GM20000 (cell line): ENCODE results near the gene FER.

Source experiments
- DNase-seq: peaks from one replicate; pipeline ENCODE4 v3.0.0; 2012; ENCODE audit warnings: low spot score
- CTCF ChIP-seq: IDR thresholded peaks from 2 replicates; pipeline ENCODE4 v1.5.1; 2012; ENCODE audit warnings: mild to moderate bottlenecking, control low read depth; ENCODE audit errors: extremely low read depth, missing control alignments

Gene FER

GRCh38 chr5:108720391-108720790, 27.3 kb upstream of the FER start:
- peak; percentile 31 for DNase-seq
- no peak for TF ChIP-seq CTCF

DNA sequence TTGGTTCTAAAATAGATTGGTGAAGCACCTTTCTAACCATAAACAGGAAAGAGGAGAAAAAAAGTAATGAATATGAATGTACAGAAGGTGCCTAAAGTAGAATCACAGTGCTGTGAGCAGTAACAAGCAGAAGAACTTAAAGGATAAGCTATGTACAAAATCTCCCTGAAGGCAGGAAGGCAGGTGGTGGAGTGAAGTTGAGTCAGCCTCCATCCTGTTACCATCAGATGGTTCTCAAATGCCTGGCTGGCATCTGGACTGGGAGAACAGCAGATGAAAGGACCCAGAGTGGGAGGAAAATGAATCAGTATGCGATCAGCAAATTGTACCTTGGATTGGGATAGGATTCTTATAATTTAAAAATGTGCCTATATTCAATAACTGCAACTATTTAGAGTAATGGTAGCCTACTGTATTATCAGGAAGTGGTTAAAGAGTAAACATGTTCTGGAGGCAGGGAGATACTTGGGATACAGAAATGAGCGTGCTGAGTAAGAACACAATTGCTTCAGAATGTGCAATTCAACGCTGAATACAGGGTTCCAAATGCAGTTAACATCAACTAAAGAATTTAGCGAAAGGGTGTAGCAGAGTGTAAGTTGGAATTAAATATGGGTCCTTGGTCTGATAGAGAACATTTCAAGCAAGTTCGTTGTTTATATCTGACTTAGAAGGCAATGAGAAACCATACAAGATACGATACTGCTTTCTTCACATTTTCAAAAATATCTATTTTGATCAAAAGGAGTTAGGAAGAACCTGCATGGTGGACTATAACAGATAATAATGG, 21.1 kb upstream of the FER start:
- DNase-seq = no peak

GRCh38 chr5:108727236-108727650, 20.5 kb upstream of the FER start:
- DNase-seq = no peak

More for the DNA sequence above, 21.1 kb upstream of the FER start:
- TF ChIP-seq CTCF = no peak

GRCh38 chr5:108727651-108728565, 19.8 kb upstream of the FER start:
- no peak for TF ChIP-seq CTCF
- DNase-seq = peak; percentile 76

More at GRCh38 chr5:108727236-108727650, 20.5 kb upstream of the FER start:
- TF ChIP-seq CTCF = no peak

DNA sequence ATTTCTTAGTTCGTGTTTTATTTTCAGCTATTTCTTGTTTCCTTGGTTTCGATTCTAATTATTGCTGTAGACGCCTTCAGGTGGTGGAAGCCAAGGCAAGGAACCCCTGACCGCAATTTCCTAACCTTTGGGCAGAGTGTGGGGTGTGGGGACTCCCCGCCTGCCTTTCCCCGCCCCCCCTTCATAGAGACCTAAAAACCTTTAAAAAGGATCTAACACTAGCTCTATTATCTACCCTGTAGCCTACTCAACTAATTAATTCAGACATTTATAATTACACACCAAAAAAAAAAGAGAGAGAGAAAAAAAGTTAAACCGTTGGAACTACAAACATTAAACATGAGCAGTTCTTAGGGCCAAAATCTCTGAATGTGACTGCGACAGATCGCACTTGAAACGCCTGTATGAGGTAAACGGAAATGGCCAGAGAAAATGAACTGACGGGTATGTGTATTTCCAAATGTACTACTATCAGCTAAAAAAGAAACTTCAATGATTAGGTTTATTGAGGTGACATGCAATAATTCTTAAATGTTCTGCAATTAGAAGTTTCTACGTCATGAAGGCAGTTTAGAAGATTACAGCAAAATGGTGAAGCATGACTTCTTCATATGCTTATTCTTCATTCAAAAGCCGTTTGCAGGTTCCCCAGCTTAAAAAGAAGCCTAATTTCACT, 19.0 kb upstream of the FER start:
- DNase-seq = peak; percentile 45
- TF ChIP-seq CTCF = no peak

DNA sequence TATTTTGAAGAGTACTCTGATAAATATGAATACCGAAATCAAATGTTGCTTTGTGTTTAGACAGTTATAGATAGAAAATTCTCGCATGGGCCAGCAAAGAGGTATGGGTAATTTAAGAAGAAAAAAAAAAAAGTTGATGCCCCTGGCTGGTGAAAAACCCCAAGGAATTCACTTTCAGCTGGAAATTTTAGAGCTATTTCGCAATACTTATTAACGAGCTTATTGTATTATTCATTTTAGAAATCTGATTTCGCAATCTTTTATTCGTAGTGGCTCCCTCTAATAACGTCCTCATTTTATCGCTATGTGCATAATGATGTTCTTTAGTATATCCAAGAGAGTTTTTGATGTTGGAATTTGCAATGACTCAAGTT, 18.5 kb upstream of the FER start:
- DNase-seq = no peak
- TF ChIP-seq CTCF = no peak
